ENCODE measurements around the gene DENND10. TPM values are rescaled to one million over a fixed set of nuclear protein-coding genes. Genes with fewer than 3 reads are reported as not detected.
"Not testable (repeated sequence)": the region's sequence is repeated elsewhere in the genome, so short reads cannot be mapped to it uniquely, and the experiment has no call there.

Gene DENND10
- total RNA-seq, 1 donor from 2014 or later = 48.1 TPM

DNA sequence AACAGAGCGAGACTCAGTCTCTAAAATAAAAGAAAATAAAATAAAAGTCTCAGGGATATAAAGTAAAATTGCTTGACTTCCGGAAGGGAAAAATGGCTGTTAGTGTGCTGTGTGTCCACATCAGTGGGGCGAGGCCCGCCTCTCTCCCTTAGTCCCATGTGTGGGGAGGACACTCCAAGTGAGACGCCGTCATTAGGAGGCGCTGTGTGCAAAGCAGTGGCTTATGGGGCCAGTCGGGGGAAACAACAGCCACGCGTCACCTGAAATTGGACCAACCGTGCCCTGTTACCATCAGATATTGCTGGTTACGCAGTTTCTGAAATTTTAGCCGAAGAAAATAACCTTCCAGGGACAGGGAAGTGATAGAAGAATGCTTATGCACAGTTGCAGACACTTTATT is 45.8 kb downstream of the DENND10 start:
- no peaks in the 10 kb centered on the region for H3K27me3 Mint-ChIP-seq (ENCODE audit: low read depth)
- DNase-seq (ENCODE audit: low read depth, low spot score) = no peak
- H3K27ac Mint-ChIP-seq (ENCODE audit: unreplicated experiment) = no peak overlapping the region
- no peaks in the 10 kb centered on the region for H3K4me1 Mint-ChIP-seq
- no peaks in the 10 kb centered on the region for H3K9me3 Mint-ChIP-seq
- H3K36me3 Mint-ChIP-seq (ENCODE audit: low read depth) = peaks cover 3% of the 10 kb centered on the region
- H3K4me3 Mint-ChIP-seq = no peak overlapping the region
- TF ChIP-seq, protein P1, sequence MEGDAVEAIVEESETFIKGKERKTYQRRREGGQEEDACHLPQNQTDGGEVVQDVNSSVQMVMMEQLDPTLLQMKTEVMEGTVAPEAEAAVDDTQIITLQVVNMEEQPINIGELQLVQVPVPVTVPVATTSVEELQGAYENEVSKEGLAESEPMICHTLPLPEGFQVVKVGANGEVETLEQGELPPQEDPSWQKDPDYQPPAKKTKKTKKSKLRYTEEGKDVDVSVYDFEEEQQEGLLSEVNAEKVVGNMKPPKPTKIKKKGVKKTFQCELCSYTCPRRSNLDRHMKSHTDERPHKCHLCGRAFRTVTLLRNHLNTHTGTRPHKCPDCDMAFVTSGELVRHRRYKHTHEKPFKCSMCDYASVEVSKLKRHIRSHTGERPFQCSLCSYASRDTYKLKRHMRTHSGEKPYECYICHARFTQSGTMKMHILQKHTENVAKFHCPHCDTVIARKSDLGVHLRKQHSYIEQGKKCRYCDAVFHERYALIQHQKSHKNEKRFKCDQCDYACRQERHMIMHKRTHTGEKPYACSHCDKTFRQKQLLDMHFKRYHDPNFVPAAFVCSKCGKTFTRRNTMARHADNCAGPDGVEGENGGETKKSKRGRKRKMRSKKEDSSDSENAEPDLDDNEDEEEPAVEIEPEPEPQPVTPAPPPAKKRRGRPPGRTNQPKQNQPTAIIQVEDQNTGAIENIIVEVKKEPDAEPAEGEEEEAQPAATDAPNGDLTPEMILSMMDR (conservative IDR thresholded peaks at IDR 0.05) = no peak

DNA sequence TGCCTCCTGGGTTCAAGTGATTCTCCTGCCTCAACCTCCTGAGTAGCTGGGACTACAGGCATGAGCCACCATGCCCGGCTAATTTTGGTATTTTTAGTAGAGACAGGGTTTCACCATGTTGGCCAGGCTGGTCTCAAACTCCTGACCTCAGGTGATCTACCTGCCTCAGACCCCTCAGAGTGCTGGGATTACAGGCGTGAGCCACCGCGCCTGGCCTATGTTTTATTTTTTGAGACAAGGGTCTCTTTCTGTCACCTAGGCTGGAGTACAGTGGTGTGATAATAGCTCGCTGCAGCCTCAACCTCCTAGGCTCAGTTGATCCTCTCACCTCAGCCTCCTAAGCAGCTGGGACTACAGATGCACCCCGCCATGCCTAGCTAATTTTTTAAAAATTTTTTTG is 47.7 kb downstream of the DENND10 start:
- not testable (repeated sequence) for H3K4me1 Mint-ChIP-seq; H3K27ac Mint-ChIP-seq (ENCODE audit: unreplicated experiment); H3K9me3 Mint-ChIP-seq; DNase-seq (ENCODE audit: low read depth, low spot score); H3K36me3 Mint-ChIP-seq (ENCODE audit: low read depth); H3K27me3 Mint-ChIP-seq (ENCODE audit: low read depth); H3K4me3 Mint-ChIP-seq

DNA sequence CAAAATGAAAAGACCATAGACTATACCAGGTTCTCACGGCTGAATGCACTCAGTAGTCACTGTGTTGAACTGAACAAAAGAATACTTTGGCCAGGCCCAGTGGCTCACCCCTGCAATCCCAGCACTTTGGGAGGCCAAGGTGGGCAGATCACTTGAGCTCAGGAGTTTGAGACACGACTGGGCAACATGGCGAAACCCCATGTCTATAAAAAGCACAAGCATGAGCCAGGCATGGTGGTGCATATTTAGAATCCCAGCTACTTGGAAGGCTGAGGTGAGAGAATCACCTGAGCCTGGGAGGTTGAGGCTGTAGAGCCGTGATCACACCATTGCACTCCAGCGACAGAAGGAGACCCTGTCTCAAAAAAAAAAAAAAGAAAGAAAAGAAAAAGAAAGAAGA is 49.1 kb downstream of the DENND10 start:
- no peak overlapping the region for H3K4me3 Mint-ChIP-seq
- H3K27me3 Mint-ChIP-seq (ENCODE audit: low read depth) = no peaks in the 10 kb centered on the region
- no peaks in the 10 kb centered on the region for H3K9me3 Mint-ChIP-seq
- TF ChIP-seq, protein P1 (conservative IDR thresholded peaks at IDR 0.05) = no peak
- no peaks in the 10 kb centered on the region for H3K4me1 Mint-ChIP-seq
- peaks cover 3% of the 10 kb centered on the region for H3K36me3 Mint-ChIP-seq (ENCODE audit: low read depth)
- no peak for DNase-seq (ENCODE audit: low read depth, low spot score)
- H3K27ac Mint-ChIP-seq (ENCODE audit: unreplicated experiment) = no peak overlapping the region

DNA sequence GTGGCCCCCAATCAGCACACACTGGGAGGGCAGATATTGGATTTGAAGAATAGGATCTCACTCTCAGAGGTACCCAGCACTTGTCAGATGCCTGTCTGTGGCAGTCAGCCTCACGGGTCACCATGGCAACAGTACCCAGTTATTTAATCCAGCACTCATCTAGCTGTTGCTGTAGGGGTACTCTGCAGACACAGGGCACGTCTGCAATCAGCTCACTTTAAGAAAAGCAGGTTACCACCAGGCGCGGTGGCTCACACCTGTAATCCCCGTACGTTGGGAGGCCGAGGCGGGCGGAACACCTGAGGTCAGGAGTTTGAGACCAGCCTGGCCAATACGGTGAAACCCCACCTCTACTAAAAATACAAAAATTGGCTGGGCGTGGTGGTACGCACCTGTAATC is 49.7 kb downstream of the DENND10 start:
- H3K36me3 Mint-ChIP-seq (ENCODE audit: low read depth) = peaks cover 3% of the 10 kb centered on the region
- TF ChIP-seq, protein P1 (conservative IDR thresholded peaks at IDR 0.05) = no peak
- no peak overlapping the region for H3K4me3 Mint-ChIP-seq
- DNase-seq (ENCODE audit: low read depth, low spot score) = no peak
- H3K4me1 Mint-ChIP-seq = no peaks in the 10 kb centered on the region
- no peaks in the 10 kb centered on the region for H3K9me3 Mint-ChIP-seq
- H3K27ac Mint-ChIP-seq (ENCODE audit: unreplicated experiment) = peak overlapping the region; percentile 50
- H3K27me3 Mint-ChIP-seq (ENCODE audit: low read depth) = no peaks in the 10 kb centered on the region

DNA sequence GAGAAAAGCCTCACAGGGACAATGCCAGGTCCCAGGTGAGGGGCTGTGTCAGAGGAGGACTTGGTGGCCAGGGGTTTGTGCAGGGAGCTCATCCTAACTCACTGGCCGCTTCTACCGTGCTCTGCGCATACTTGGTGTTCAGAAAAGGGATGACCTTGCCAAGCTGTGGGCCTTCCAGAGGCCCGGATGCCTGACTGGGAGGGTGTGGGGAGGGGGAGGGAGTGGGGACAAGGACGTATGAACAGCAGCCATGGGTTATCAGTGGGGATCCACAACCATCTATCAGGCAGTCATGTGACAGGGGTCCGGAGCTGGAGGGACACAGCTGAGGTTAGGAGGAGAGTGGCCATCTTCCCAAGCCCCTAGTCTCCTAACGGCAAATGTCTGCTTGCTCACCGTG is 55.4 kb downstream of the DENND10 start:
- no peaks in the 10 kb centered on the region for H3K9me3 Mint-ChIP-seq
- DNase-seq (ENCODE audit: low read depth, low spot score) = no peak
- no peaks in the 10 kb centered on the region for H3K36me3 Mint-ChIP-seq (ENCODE audit: low read depth)
- TF ChIP-seq, protein P1 (conservative IDR thresholded peaks at IDR 0.05) = no peak
- H3K27ac Mint-ChIP-seq (ENCODE audit: unreplicated experiment) = no peak overlapping the region
- H3K4me1 Mint-ChIP-seq = peaks cover 10% of the 10 kb centered on the region
- no peaks in the 10 kb centered on the region for H3K27me3 Mint-ChIP-seq (ENCODE audit: low read depth)
- H3K4me3 Mint-ChIP-seq = no peak overlapping the region

DNA sequence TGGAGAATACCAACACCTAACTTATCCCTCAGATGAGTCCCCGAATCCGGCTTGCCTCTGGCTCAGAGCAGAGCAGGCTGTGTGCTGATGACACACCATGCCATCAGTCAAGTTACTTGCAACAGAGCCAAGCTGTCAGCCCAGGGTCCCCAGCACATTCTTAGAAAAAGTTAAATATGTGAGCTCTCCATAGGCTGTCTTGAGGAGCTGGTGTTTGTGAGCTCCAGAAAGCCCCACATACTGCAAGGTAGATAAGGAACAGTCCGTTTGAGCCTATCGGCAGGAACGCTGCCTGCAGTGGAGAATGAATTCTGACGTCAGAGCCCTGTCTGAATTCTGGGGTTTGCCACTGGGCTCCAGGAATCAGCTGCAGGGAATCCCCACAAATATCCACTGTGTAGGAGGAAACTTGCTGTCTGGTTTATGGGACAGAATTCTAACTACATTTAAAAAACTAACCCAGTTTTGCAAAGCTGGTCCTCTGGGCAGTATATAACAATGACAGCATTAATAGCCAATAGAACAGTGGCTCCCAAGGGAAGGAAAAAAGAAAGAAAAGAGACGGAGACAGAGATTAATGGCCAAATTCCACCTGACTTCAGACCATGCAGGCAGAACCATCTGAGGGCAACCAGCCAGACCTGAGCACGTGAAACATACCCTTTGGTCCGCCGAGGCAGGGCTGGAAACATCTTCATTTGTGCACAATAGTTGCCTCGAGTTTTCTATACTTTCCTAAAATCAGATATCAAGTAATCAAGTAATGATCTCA is 58.0 kb downstream of the DENND10 start:
- H3K27ac Mint-ChIP-seq (ENCODE audit: unreplicated experiment) = no peak overlapping the region
- no peak for DNase-seq (ENCODE audit: low read depth, low spot score)
- TF ChIP-seq, protein P1 (conservative IDR thresholded peaks at IDR 0.05) = peak; percentile 25
- H3K4me3 Mint-ChIP-seq = peak overlapping the region; percentile 46
- H3K36me3 Mint-ChIP-seq (ENCODE audit: low read depth) = no peaks in the 10 kb centered on the region
- H3K9me3 Mint-ChIP-seq = no peaks in the 10 kb centered on the region
- H3K27me3 Mint-ChIP-seq (ENCODE audit: low read depth) = no peaks in the 10 kb centered on the region
- H3K4me1 Mint-ChIP-seq = peaks cover 23% of the 10 kb centered on the region

Data from neural crest cell (in vitro differentiated cells).